ENCODE measurements around the gene PTPRG. TPM values are rescaled to one million over a fixed set of nuclear protein-coding genes. Genes with fewer than 3 reads are reported as not detected.

The PTPRG gene
- total and polyA plus RNA-seq, 3 experiments from 2014 or later, result not detected

GRCh38 chr3:61933798-61934504, 372.6 kb downstream of the PTPRG start:
- Mint-ChIP-seq H3K27ac (no peak overlapping the region), H3K4me3 (no peak overlapping the region), H3K27me3 (no peaks in the 10 kb centered on the region), H3K36me3 (no peaks in the 10 kb centered on the region), H3K9me3 (peaks cover 0 to 13% (median 0%) of the 10 kb centered on the region in 5 donors), H3K4me1 (no peaks in the 10 kb centered on the region)
- ChIA-PET POLR2A (no interaction called here), CTCF (no interaction called here)
- no peak for DNase-seq
- no peak overlapping the region for H3K4me3 ChIP-seq (ENCODE audit: low read length)
- H3K9me3 ChIP-seq (ENCODE audit: low read length), result no peaks in the 10 kb centered on the region
- no peaks in the 10 kb centered on the region for H3K4me1 ChIP-seq (ENCODE audit: insufficient read depth, low read length)
- no peaks in the 10 kb centered on the region for H3K27me3 ChIP-seq (ENCODE audit: insufficient read depth, low read length, poor library complexity, severe bottlenecking)
- no peak overlapping the region for H3K27ac ChIP-seq (ENCODE audit: low read depth, low read length)
- no peaks in the 10 kb centered on the region for H3K36me3 ChIP-seq (ENCODE audit: insufficient read depth, low read length)

- DNase-seq, result no peak
- no peaks in the 10 kb centered on the region for H3K27me3 Mint-ChIP-seq
- Histone ChIP-seq H3K27ac (ENCODE audit: low read depth, low read length) (no peak overlapping the region), H3K27me3 (ENCODE audit: insufficient read depth, low read length, poor library complexity, severe bottlenecking) (no peaks in the 10 kb centered on the region), H3K4me1 (ENCODE audit: insufficient read depth, low read length) (no peaks in the 10 kb centered on the region), H3K36me3 (ENCODE audit: insufficient read depth, low read length) (no peaks in the 10 kb centered on the region), H3K4me3 (ENCODE audit: low read length) (no peak overlapping the region), H3K9me3 (ENCODE audit: low read length) (no peaks in the 10 kb centered on the region)
- H3K4me1 Mint-ChIP-seq, result no peaks in the 10 kb centered on the region
- ChIA-PET CTCF (no interaction called here), POLR2A (no interaction called here)
- H3K36me3 Mint-ChIP-seq, result no peaks in the 10 kb centered on the region
- H3K27ac Mint-ChIP-seq, result no peak overlapping the region
- no peak overlapping the region for H3K4me3 Mint-ChIP-seq
- peaks cover 0 to 13% (median 0%) of the 10 kb centered on the region in 5 donors for H3K9me3 Mint-ChIP-seq
These were observed 373.1 kb downstream of the PTPRG start for GRCh38 chr3:61934505-61934871.

- ChIA-PET POLR2A (no interaction called here), CTCF (no interaction called here)
- H3K36me3 ChIP-seq (ENCODE audit: insufficient read depth, low read length), result no peaks in the 10 kb centered on the region
- no peaks in the 10 kb centered on the region for H3K9me3 ChIP-seq (ENCODE audit: low read length)
- no peaks in the 10 kb centered on the region for H3K27me3 ChIP-seq (ENCODE audit: insufficient read depth, low read length, poor library complexity, severe bottlenecking)
- Mint-ChIP-seq H3K4me3 (no peak overlapping the region), H3K4me1 (no peaks in the 10 kb centered on the region), H3K27me3 (no peaks in the 10 kb centered on the region), H3K27ac (no peak overlapping the region), H3K9me3 (peaks cover 0 to 13% (median 2%) of the 10 kb centered on the region in 5 donors), H3K36me3 (no peaks in the 10 kb centered on the region)
- no peaks in the 10 kb centered on the region for H3K4me1 ChIP-seq (ENCODE audit: insufficient read depth, low read length)
- no peak overlapping the region for H3K4me3 ChIP-seq (ENCODE audit: low read length)
- H3K27ac ChIP-seq (ENCODE audit: low read depth, low read length), result no peak overlapping the region
- no peak for DNase-seq
These were observed 374.4 kb downstream of the PTPRG start for GRCh38 chr3:61935814-61936213.

GRCh38 chr3:61936344-61936937, 375.1 kb downstream of the PTPRG start:
- Mint-ChIP-seq H3K27ac (no peak overlapping the region), H3K4me3 (no peak overlapping the region), H3K36me3 (no peaks in the 10 kb centered on the region), H3K9me3 (peaks cover 0 to 8% (median 2%) of the 10 kb centered on the region in 5 donors), H3K4me1 (no peaks in the 10 kb centered on the region), H3K27me3 (no peaks in the 10 kb centered on the region)
- H3K27me3 ChIP-seq (ENCODE audit: insufficient read depth, low read length, poor library complexity, severe bottlenecking), result no peaks in the 10 kb centered on the region
- POLR2A ChIA-PET, result no interaction called here
- H3K4me1 ChIP-seq (ENCODE audit: insufficient read depth, low read length), result no peaks in the 10 kb centered on the region
- H3K4me3 ChIP-seq (ENCODE audit: low read length), result no peak overlapping the region
- CTCF ChIA-PET, result no interaction called here
- no peak for DNase-seq
- no peaks in the 10 kb centered on the region for H3K9me3 ChIP-seq (ENCODE audit: low read length)
- no peaks in the 10 kb centered on the region for H3K36me3 ChIP-seq (ENCODE audit: insufficient read depth, low read length)
- no peak overlapping the region for H3K27ac ChIP-seq (ENCODE audit: low read depth, low read length)

GRCh38 chr3:61937477-61937876, 376.1 kb downstream of the PTPRG start:
- Mint-ChIP-seq H3K27ac (no peak overlapping the region), H3K4me1 (no peaks in the 10 kb centered on the region), H3K36me3 (no peaks in the 10 kb centered on the region), H3K4me3 (no peak overlapping the region), H3K9me3 (peaks cover 0 to 6% (median 2%) of the 10 kb centered on the region in 5 donors), H3K27me3 (peaks cover 0 to 1% of the 10 kb centered on the region in 2 donors)
- H3K27me3 ChIP-seq (ENCODE audit: insufficient read depth, low read length, poor library complexity, severe bottlenecking), result no peaks in the 10 kb centered on the region
- no peak overlapping the region for H3K4me3 ChIP-seq (ENCODE audit: low read length)
- DNase-seq, result no peak
- no peaks in the 10 kb centered on the region for H3K36me3 ChIP-seq (ENCODE audit: insufficient read depth, low read length)
- no peak overlapping the region for H3K27ac ChIP-seq (ENCODE audit: low read depth, low read length)
- H3K4me1 ChIP-seq (ENCODE audit: insufficient read depth, low read length), result no peaks in the 10 kb centered on the region
- no peaks in the 10 kb centered on the region for H3K9me3 ChIP-seq (ENCODE audit: low read length)
- POLR2A ChIA-PET, result no interaction called here
- CTCF ChIA-PET, result no interaction called here

- DNase-seq, result no peak
- Mint-ChIP-seq H3K36me3 (no peaks in the 10 kb centered on the region), H3K4me1 (no peaks in the 10 kb centered on the region), H3K27me3 (peaks cover 0 to 1% of the 10 kb centered on the region in 2 donors), H3K4me3 (no peak overlapping the region), H3K9me3 (peaks cover 0 to 12% (median 4%) of the 10 kb centered on the region in 5 donors), H3K27ac (no peak overlapping the region)
- Histone ChIP-seq H3K27me3 (ENCODE audit: insufficient read depth, low read length, poor library complexity, severe bottlenecking) (no peaks in the 10 kb centered on the region), H3K36me3 (ENCODE audit: insufficient read depth, low read length) (no peaks in the 10 kb centered on the region), H3K27ac (ENCODE audit: low read depth, low read length) (no peak overlapping the region), H3K4me1 (ENCODE audit: insufficient read depth, low read length) (no peaks in the 10 kb centered on the region), H3K9me3 (ENCODE audit: low read length) (no peaks in the 10 kb centered on the region), H3K4me3 (ENCODE audit: low read length) (no peak overlapping the region)
- POLR2A ChIA-PET, result no interaction called here
- CTCF ChIA-PET, result no interaction called here
These were observed 377.6 kb downstream of the PTPRG start for GRCh38 chr3:61938878-61939549.

- Mint-ChIP-seq H3K4me3 (no peak overlapping the region), H3K36me3 (no peaks in the 10 kb centered on the region), H3K9me3 (peaks cover 0 to 9% (median 4%) of the 10 kb centered on the region in 5 donors), H3K27me3 (peaks cover 0 to 1% of the 10 kb centered on the region in 2 donors), H3K4me1 (no peaks in the 10 kb centered on the region), H3K27ac (no peak overlapping the region)
- no peak overlapping the region for H3K4me3 ChIP-seq (ENCODE audit: low read length)
- no peak for DNase-seq
- CTCF ChIA-PET, result no interaction called here
- POLR2A ChIA-PET, result no interaction called here
- H3K36me3 ChIP-seq (ENCODE audit: insufficient read depth, low read length), result no peaks in the 10 kb centered on the region
- no peaks in the 10 kb centered on the region for H3K9me3 ChIP-seq (ENCODE audit: low read length)
- no peaks in the 10 kb centered on the region for H3K4me1 ChIP-seq (ENCODE audit: insufficient read depth, low read length)
- H3K27ac ChIP-seq (ENCODE audit: low read depth, low read length), result no peak overlapping the region
- no peaks in the 10 kb centered on the region for H3K27me3 ChIP-seq (ENCODE audit: insufficient read depth, low read length, poor library complexity, severe bottlenecking)
These were observed 378.9 kb downstream of the PTPRG start for GRCh38 chr3:61940236-61940635.

GRCh38 chr3:61943975-61944374, 382.6 kb downstream of the PTPRG start:
- peaks cover 0 to 9% (median 4%) of the 10 kb centered on the region in 5 donors for H3K9me3 Mint-ChIP-seq
- H3K4me3 Mint-ChIP-seq, result no peak overlapping the region
- DNase-seq, result no peak
- Histone ChIP-seq H3K27me3 (ENCODE audit: insufficient read depth, low read length, poor library complexity, severe bottlenecking) (no peaks in the 10 kb centered on the region), H3K4me3 (ENCODE audit: low read length) (no peak overlapping the region), H3K4me1 (ENCODE audit: insufficient read depth, low read length) (no peaks in the 10 kb centered on the region), H3K36me3 (ENCODE audit: insufficient read depth, low read length) (no peaks in the 10 kb centered on the region), H3K9me3 (ENCODE audit: low read length) (no peaks in the 10 kb centered on the region), H3K27ac (ENCODE audit: low read depth, low read length) (no peak overlapping the region)
- ChIA-PET POLR2A (no interaction called here), CTCF (no interaction called here)
- H3K27me3 Mint-ChIP-seq, result peaks cover 0 to 1% of the 10 kb centered on the region in 2 donors
- no peak overlapping the region for H3K27ac Mint-ChIP-seq
- no peaks in the 10 kb centered on the region for H3K36me3 Mint-ChIP-seq
- H3K4me1 Mint-ChIP-seq, result no peaks in the 10 kb centered on the region

Data from CD8-positive, alpha-beta memory T cell (primary cell).